Neural cell (in vitro differentiated cells): ENCODE results near the gene FBXO38. TPM values are rescaled to one million over a fixed set of nuclear protein-coding genes. Genes with fewer than 3 reads are reported as not detected.

Source experiments
- H2AFZ ChIP-seq: fragments of 200-600, 300-800 bp; sonication (generic), shearing (Covaris generic); 2 replicates; pipeline ENCODE4 v1.6.0; 2014; ENCODE audit warnings: low read depth, mild to moderate bottlenecking, antibody characterized with exemption, low read length, moderate library complexity
- H3F3A ChIP-seq: fragments of 200-600 bp; shearing (Covaris generic); 2 replicates; pipeline ENCODE4 v1.6.1; 2016; ENCODE audit warnings: mild to moderate bottlenecking, moderate library complexity, mixed read lengths, antibody characterized with exemption, low read length; ENCODE audit not compliant: insufficient read depth, poor library complexity, severe bottlenecking
- H3K27ac ChIP-seq: fragments of 200-600, 300-800 bp; sonication (generic), shearing (Covaris generic); 2 replicates; pipeline ENCODE4 v1.5.1; 2014; ENCODE audit warnings: mild to moderate bottlenecking, low read length, moderate library complexity
- H3K27me3 ChIP-seq: fragments of 300-800, 200-600 bp; sonication (generic), shearing (Covaris generic); 2 replicates; pipeline ENCODE4 v1.6.0; 2014; ENCODE audit warnings: mild to moderate bottlenecking, low read depth, low read length, moderate library complexity; ENCODE audit not compliant: insufficient read depth
- H3K36me3 ChIP-seq: fragments of 300-800, 200-600 bp; sonication (generic), shearing (Covaris generic); 2 replicates; pipeline ENCODE4 v1.5.1; 2014; ENCODE audit warnings: mild to moderate bottlenecking, antibody characterized with exemption, low read length, moderate library complexity; ENCODE audit not compliant: insufficient read depth
- H3K4me2 ChIP-seq: fragments of 300-800, 200-600 bp; sonication (generic), shearing (Covaris generic); 2 replicates; pipeline ENCODE4 v1.6.0; 2014; ENCODE audit warnings: mild to moderate bottlenecking, low read length
- H3K4me3 ChIP-seq: fragments of 300-800, 200-600 bp; sonication (generic), shearing (Covaris generic); 2 replicates; pipeline ENCODE4 v1.5.1; 2014; ENCODE audit warnings: mild to moderate bottlenecking, low read length, moderate library complexity
- H3K79me2 ChIP-seq: fragments of 200-600 bp; shearing (Covaris generic); replicated peaks from 2 replicates; pipeline ENCODE4 v1.6.0; 2014; ENCODE audit warnings: mild to moderate bottlenecking, low read length, moderate library complexity; ENCODE audit not compliant: insufficient read depth
- H3K9ac ChIP-seq: fragments of 300-800, 200-600 bp; sonication (generic), shearing (Covaris generic); 2 replicates; pipeline ENCODE4 v1.6.1; 2016; ENCODE audit warnings: mild to moderate bottlenecking, low read length, mixed read lengths
- H3K9me2 ChIP-seq: fragments of 200-600 bp; shearing (Covaris generic); 2 replicates; pipeline ENCODE4 v1.6.1; 2016; ENCODE audit warnings: mild to moderate bottlenecking, low read length, mixed read lengths; ENCODE audit not compliant: insufficient read depth
- H3K9me3 ChIP-seq: fragments of 200-600, 300-800 bp; sonication (generic), shearing (Covaris generic); 2 replicates; pipeline ENCODE4 v1.6.1; 2016; ENCODE audit warnings: mild to moderate bottlenecking, mixed run types, low read length, moderate library complexity, mixed read lengths
- H4K20me1 ChIP-seq: fragments of 200-600 bp; shearing (Covaris generic); 2 replicates; pipeline ENCODE4 v1.6.1; 2016; ENCODE audit warnings: mild to moderate bottlenecking, mixed run types; ENCODE audit not compliant: insufficient read depth
- CTCF ChIP-seq: fragments of 450-650 bp; IDR thresholded peaks from 2 replicates; pipeline ENCODE4 v1.5.1; 2014; ENCODE audit warnings: antibody characterized with exemption, mild to moderate bottlenecking, moderate library complexity; ENCODE audit not compliant: poor library complexity, severe bottlenecking
- EP300 ChIP-seq: fragments of 450-650 bp; conservative IDR thresholded peaks from 2 replicates; pipeline ENCODE4 v1.6.1; 2014; ENCODE audit warnings: antibody characterized with exemption, mild to moderate bottlenecking, moderate library complexity; ENCODE audit not compliant: poor library complexity, severe bottlenecking
- EZH2 ChIP-seq: fragments of 200-600, 300-800 bp; shearing (Covaris generic), sonication (generic); IDR thresholded peaks from 2 replicates; pipeline ENCODE4 v1.6.1; 2014; ENCODE audit warnings: antibody characterized with exemption, low read length, borderline replicate concordance, mild to moderate bottlenecking; ENCODE audit not compliant: insufficient read depth, poor library complexity, severe bottlenecking
- MXI1 ChIP-seq: fragments of 450-650 bp; conservative IDR thresholded peaks from 2 replicates; pipeline ENCODE4 v1.6.1; 2014; ENCODE audit warnings: antibody characterized with exemption, mild to moderate bottlenecking; ENCODE audit not compliant: poor library complexity, severe bottlenecking
- POLR2AphosphoS5 ChIP-seq: IDR thresholded peaks from 2 replicates; pipeline ENCODE4 v1.6.1; 2012
- RAD21 ChIP-seq: fragments of 450-650 bp; conservative IDR thresholded peaks from 2 replicates; pipeline ENCODE4 v1.6.1; 2014; ENCODE audit warnings: antibody characterized with exemption, mild to moderate bottlenecking, moderate library complexity
- REST ChIP-seq: IDR thresholded peaks from 2 replicates; pipeline ENCODE4 v1.6.1; 2012; ENCODE audit warnings: borderline replicate concordance
- SMC3 ChIP-seq: fragments of 450-650 bp; conservative IDR thresholded peaks from 2 replicates; pipeline ENCODE4 v1.6.1; 2014; ENCODE audit warnings: antibody characterized with exemption, mild to moderate bottlenecking, moderate library complexity; ENCODE audit not compliant: poor library complexity
- TAF1 ChIP-seq: IDR thresholded peaks from 2 replicates; pipeline ENCODE4 v1.6.1; 2012; ENCODE audit warnings: low read depth
- polyA plus RNA-seq: library from polyadenylated mRNA; depleted of rRNA; stranded (reverse); fragments of >200 nt; gene quantifications from 2 replicates; pipeline ENCODE4 v1.2.3, GENCODE V29; 2014

FBXO38 gene
- polyA plus RNA-seq, 1 donor from 2014 or later: 69.1 TPM

GRCh38 chr5:148368299-148368698 lies 15.5 kb upstream of the FBXO38 start:
- no peaks in the 10 kb centered on the region for H3K36me3 ChIP-seq
- H3K9me3 ChIP-seq: peaks cover 7% of the 10 kb centered on the region
- H3K79me2 ChIP-seq: no peaks in the 10 kb centered on the region
- no peak overlapping the region for H2AFZ ChIP-seq
- H3K27ac ChIP-seq: no peak overlapping the region
- H3K4me3 ChIP-seq: no peak overlapping the region
- H3K9me2 ChIP-seq: no peaks in the 10 kb centered on the region
- no peaks in the 10 kb centered on the region for H3F3A ChIP-seq
- H4K20me1 ChIP-seq: no peaks in the 10 kb centered on the region
- no peak overlapping the region for H3K9ac ChIP-seq
- H3K27me3 ChIP-seq: no peaks in the 10 kb centered on the region
- no peak overlapping the region for H3K4me2 ChIP-seq
- TF ChIP-seq REST (no peak), RAD21 (no peak), TAF1 (no peak), EP300 (no peak), POLR2AphosphoS5 (no peak), EZH2 (no peak), CTCF (no peak), SMC3 (no peak), MXI1 (no peak)

- H3K9me3 ChIP-seq: peaks cover 7% of the 10 kb centered on the region
- no peaks in the 10 kb centered on the region for H3K9me2 ChIP-seq
- no peaks in the 10 kb centered on the region for H3K27me3 ChIP-seq
- no peak overlapping the region for H3K9ac ChIP-seq
- no peaks in the 10 kb centered on the region for H3K36me3 ChIP-seq
- H3K4me3 ChIP-seq: no peak overlapping the region
- no peaks in the 10 kb centered on the region for H4K20me1 ChIP-seq
- TF ChIP-seq TAF1: no peak
- TF ChIP-seq SMC3: no peak
- TF ChIP-seq CTCF: no peak
- TF ChIP-seq RAD21: no peak
- TF ChIP-seq EZH2: no peak
- no peak for TF ChIP-seq POLR2AphosphoS5
- TF ChIP-seq MXI1: no peak
- no peak for TF ChIP-seq REST
- TF ChIP-seq EP300: no peak
- no peaks in the 10 kb centered on the region for H3F3A ChIP-seq
- no peak overlapping the region for H3K4me2 ChIP-seq
- H3K27ac ChIP-seq: no peak overlapping the region
- H3K79me2 ChIP-seq: no peaks in the 10 kb centered on the region
- no peak overlapping the region for H2AFZ ChIP-seq
These were observed 11.5 kb upstream of the FBXO38 start for GRCh38 chr5:148372166-148372725.
